K562 (cell line): ENCODE results near the gene TMTC2. TPM values are rescaled to one million over a fixed set of nuclear protein-coding genes. Genes with fewer than 3 reads are reported as not detected.

Experiments
- ATAC-seq: fragments of 200-7000 bp; cut with Tn5 transposase; 3 replicates; pipeline ENCODE4 v1.9.1; 2020; ENCODE audit warnings: moderate library complexity
- BruUV-seq: library from RNA; stranded (reverse); fragments of 400-500 nt; replicated peaks from 2 replicates; lab custom pipeline; 2021; lab: Mats Ljungman, UMichigan
- CTCF ChIA-PET: fragments of 300-600 bp; formaldehyde crosslinking; extraction: SDS; loops from one replicate; lab custom pipeline; 2021; ENCODE audit warnings: low intra/inter-chr PET ratio; lab: Yijun Ruan, JAX
- POLR2A ChIA-PET: fragments of 300-600, 350-650 bp; sonication (Branson Sonifier 250); formaldehyde crosslinking; extraction: SDS; loops from one replicate; lab custom pipeline; 2021; ENCODE audit warnings: antibody characterized with exemption, inconsistent platforms; lab: Yijun Ruan, JAX
- DNase-seq, 4 experiments: peaks; one replicate each; pipeline versions ENCODE4 v3.0.0 to v3.0.0-alpha.2; 2011 to 2018; ENCODE audit warnings: low spot score in 3 of 4, mixed read lengths in 3 of 4; ENCODE audit errors: extremely low read depth in 1 of 4
- FAIRE-seq: peaks from 2 replicates; lab custom pipeline; 2011; peaks lifted over from hg19 to GRCh38; lab: Jason Lieb, UNC
- H2AFZ ChIP-seq: 2 replicates; pipeline ENCODE4 v1.6.0; 2011; ENCODE audit warnings: low read depth, low read length, control low read depth, inconsistent platforms
- H3K27ac ChIP-seq: fragments of 200-600 bp; 3 replicates; pipeline ENCODE4 v1.8.0; 2011; ENCODE audit warnings: low read depth, mild to moderate bottlenecking, control low read depth, inconsistent platforms, low read length, moderate library complexity, mixed read lengths; ENCODE audit errors: extremely low read depth
- H3K27me3 ChIP-seq, 2 experiments: fragments of 300-600 bp in 1 of 2; 2 replicates in 1 of 2; 3 replicates in 1 of 2; pipeline versions ENCODE4 v1.6.0 to v1.8.0; 2011; ENCODE audit warnings: inconsistent platforms in 2 of 2, low read length in 2 of 2, mild to moderate bottlenecking in 1 of 2, mixed read lengths in 1 of 2, moderate library complexity in 1 of 2; ENCODE audit not compliant: control insufficient read depth in 2 of 2, insufficient read depth in 2 of 2
- H3K36me3 ChIP-seq: fragments of 300-600 bp; 3 replicates; pipeline ENCODE4 v1.8.0; 2011; ENCODE audit warnings: mild to moderate bottlenecking, low read length, inconsistent platforms; ENCODE audit not compliant: control insufficient read depth, insufficient read depth
- H3K4me1 ChIP-seq, 2 experiments: fragments of 200-600 bp in 1 of 2; replicated peaks in 1 of 2; 2 replicates in 1 of 2; 3 replicates in 1 of 2; pipeline versions ENCODE4 v1.5.1 to v1.8.0; 2011; ENCODE audit warnings: inconsistent platforms in 2 of 2, low read length in 2 of 2, mild to moderate bottlenecking in 1 of 2, mixed read lengths in 1 of 2, moderate library complexity in 1 of 2; ENCODE audit not compliant: control insufficient read depth in 2 of 2, insufficient read depth in 2 of 2
- H3K4me2 ChIP-seq: 2 replicates; pipeline ENCODE4 v1.6.1; 2011; ENCODE audit warnings: low read length, control low read depth, inconsistent platforms, mixed read lengths; ENCODE audit not compliant: insufficient read depth
- H3K4me3 ChIP-seq: fragments of 200-600 bp; sonication (generic), shearing (Covaris generic); 2 replicates; pipeline ENCODE4 v1.5.1; 2016; ENCODE audit warnings: control low read depth, inconsistent platforms
- H3K79me2 ChIP-seq: fragments of 200-600 bp; 3 replicates; pipeline ENCODE4 v1.8.0; 2011; ENCODE audit warnings: low read length, inconsistent platforms; ENCODE audit not compliant: control insufficient read depth, insufficient read depth
- H3K9ac ChIP-seq, 2 experiments: 2 replicates each; pipeline versions ENCODE4 v1.6.0 to v1.6.1; 2011; ENCODE audit warnings: low read depth in 2 of 2, low read length in 2 of 2, control low read depth in 1 of 2, inconsistent platforms in 1 of 2, mild to moderate bottlenecking in 1 of 2, mixed read lengths in 1 of 2; ENCODE audit not compliant: insufficient read depth in 1 of 2
- H3K9me1 ChIP-seq: one replicate; pipeline ENCODE4 v1.6.0; 2011; ENCODE audit warnings: inconsistent platforms, mild to moderate bottlenecking, low read length, moderate library complexity; ENCODE audit not compliant: control insufficient read depth, insufficient read depth
- H3K9me3 ChIP-seq: replicated peaks from 2 replicates; pipeline ENCODE4 v1.5.1; 2011; ENCODE audit warnings: low read depth, low read length, inconsistent platforms; ENCODE audit not compliant: control insufficient read depth, insufficient read depth
- H4K20me1 ChIP-seq: replicated peaks from 2 replicates; pipeline ENCODE4 v1.6.1; 2011; ENCODE audit warnings: low read length, inconsistent platforms, mixed read lengths; ENCODE audit not compliant: control insufficient read depth, insufficient read depth
- FOXJ3 ChIP-seq: sonication (generic); formaldehyde crosslinking; IDR thresholded peaks from 2 replicates; pipeline ENCODE4 v1.4.0; 2020; ENCODE audit warnings: mild to moderate bottlenecking, missing genetic modification reagents
- ILK ChIP-seq: fragments of 450-650 bp; IDR thresholded peaks from 2 replicates; pipeline ENCODE4 v1.6.1; 2016; ENCODE audit warnings: missing genetic modification characterization, low read depth, mild to moderate bottlenecking, missing compliant biosample characterization, moderate library complexity, borderline replicate concordance
- NFXL1 ChIP-seq: fragments of 450-650 bp; formaldehyde crosslinking; IDR thresholded peaks from 2 replicates; pipeline ENCODE4 v1.4.0; 2021; ENCODE audit warnings: mild to moderate bottlenecking
- PHB ChIP-seq: fragments of 250-450 bp; sonication (Bioruptor Pico); IDR thresholded peaks from 2 replicates; pipeline ENCODE4 v1.5.0; 2021
- PHF8 ChIP-seq: fragments of 200-600 bp; sonication (generic); IDR thresholded peaks from 2 replicates; pipeline ENCODE4 v1.6.1; 2012; ENCODE audit warnings: mixed run types, mild to moderate bottlenecking, inconsistent platforms, low read length, moderate library complexity, borderline replicate concordance
- SMAD4 ChIP-seq: fragments of 250-450 bp; sonication (Bioruptor Pico); conservative IDR thresholded peaks from 2 replicates; pipeline ENCODE4 v1.8.0; 2021; ENCODE audit warnings: inconsistent platforms, mild to moderate bottlenecking, moderate library complexity
- ZC3H8 ChIP-seq: fragments of 450-650 bp; IDR thresholded peaks from 2 replicates; pipeline ENCODE4 v1.6.1; 2017
- ZNF696 ChIP-seq: fragments of 250-450 bp; sonication (Bioruptor Pico); conservative IDR thresholded peaks from 2 replicates; pipeline ENCODE4 v1.4.0; 2020; ENCODE audit warnings: mild to moderate bottlenecking, moderate library complexity
- WGBS: fragments of 100-300 bp; shearing (Covaris generic); methylation state at CpG from one replicate; pipeline ENCODE4 v1.1.6; 2016; ENCODE audit warnings: low coverage, mixed read lengths; ENCODE audit not compliant: insufficient coverage; ENCODE audit errors: missing lambda C conversion rate; 5-methylcytosine and 5-hydroxymethylcytosine counted together
- in situ Hi-C: fragments of 300-500 bp; cut with MboI; formaldehyde crosslinking; loops from 4 replicates; pipeline ENCODE4 v1.15.0; 2018; ENCODE audit warnings: inconsistent platforms, mixed read lengths
- intact Hi-C: fragments of 100-400 bp; cut with micrococcal nuclease; formaldehyde crosslinking; loops from 2 replicates; pipeline ENCODE4 v1.14.2; 2022
- polyA plus RNA-seq, 8 experiments: library from polyadenylated mRNA; depleted of rRNA in 4 of 8; stranded (reverse) in 5 of 8; unstranded in 3 of 8; fragments of >200 nt; fragmentation: Nextera tagmentation in 2 of 8; fragmentation: Illumina TruSeq in 1 of 8; extraction: Ambion mirVana in 2 of 8; extraction: Trizol in 1 of 8; gene quantifications; 2 replicates each; pipeline versions ENCODE4 v1.2.1 to v1.2.3, GENCODE V29; 2011 to 2014; ENCODE audit warnings: inconsistent platforms in 1 of 8, missing spikeins in 1 of 8
- total RNA-seq, 7 experiments: library from RNA; depleted of rRNA in 6 of 7; stranded (reverse); fragments of >200 nt in 6 of 7; fragmentation: Illumina TruSeq in 2 of 7; extraction: Trizol in 2 of 7; gene quantifications; 2 replicates each; pipeline versions ENCODE4 v1.2.1 to v1.2.3, GENCODE V29; 2011 to 2021; ENCODE audit warnings: low replicate concordance in 1 of 7
- TF ChIP-seq, protein P1 (sequence below): IDR thresholded peaks from 2 replicates; pipeline ENCODE4 v1.6.1; 2011; ENCODE audit not compliant: insufficient read length; ENCODE audit errors: extremely low read depth
- TF ChIP-seq, protein P2 (sequence below): fragments of 250-450 bp; sonication (Bioruptor Pico); IDR thresholded peaks from 2 replicates; pipeline ENCODE4 v1.8.0; 2021; ENCODE audit warnings: mild to moderate bottlenecking, moderate library complexity
- TF ChIP-seq, protein P3 (sequence below), 3 experiments: fragments of 200-800 bp in 1 of 3; fragments of 250-450 bp in 1 of 3; fragments of 450-650 bp in 1 of 3; sonication (Bioruptor Pico) in 1 of 3; sonication (Bioruptor generic) in 1 of 3; formaldehyde crosslinking in 1 of 3; IDR thresholded peaks; 2 replicates each; pipeline versions ENCODE4 v1.6.1 to v1.8.0; 2016 to 2022; ENCODE audit warnings: mild to moderate bottlenecking in 2 of 3, missing genetic modification characterization in 2 of 3, missing compliant biosample characterization in 1 of 3, moderate library complexity in 1 of 3

The TMTC2 gene
- total and polyA plus RNA-seq, 9 of the 15 experiments (the other 6 are each of a cell fraction or from before 2014, with no cell fraction given), result 0.29 to 1.1 (median 0.55) TPM

DNA sequence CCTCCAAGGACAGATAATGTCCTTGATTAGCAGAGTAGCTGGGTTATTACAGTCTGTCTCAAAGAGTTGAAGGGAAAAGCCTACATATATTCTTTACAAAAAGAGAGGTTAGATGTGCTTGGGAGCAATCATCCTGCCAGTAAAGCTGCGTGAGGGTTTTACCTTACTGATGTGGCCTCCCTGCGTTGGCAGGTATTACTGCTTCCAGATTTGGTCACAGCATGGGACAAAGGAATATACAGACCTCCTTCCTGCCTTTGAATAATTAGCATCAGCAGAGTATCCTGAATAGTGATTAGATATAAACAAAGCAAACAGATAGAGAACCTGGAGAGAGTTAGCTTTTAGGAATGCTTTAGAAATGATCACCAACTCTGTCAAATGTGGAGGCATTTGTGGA lies 69.6 kb downstream of the TMTC2 start:
- ChIA-PET CTCF (no interaction called here), POLR2A (no interaction called here)
- no peak for TF ChIP-seq PHB
- TF ChIP-seq FOXJ3, result no peak
- TF ChIP-seq, protein P1, sequence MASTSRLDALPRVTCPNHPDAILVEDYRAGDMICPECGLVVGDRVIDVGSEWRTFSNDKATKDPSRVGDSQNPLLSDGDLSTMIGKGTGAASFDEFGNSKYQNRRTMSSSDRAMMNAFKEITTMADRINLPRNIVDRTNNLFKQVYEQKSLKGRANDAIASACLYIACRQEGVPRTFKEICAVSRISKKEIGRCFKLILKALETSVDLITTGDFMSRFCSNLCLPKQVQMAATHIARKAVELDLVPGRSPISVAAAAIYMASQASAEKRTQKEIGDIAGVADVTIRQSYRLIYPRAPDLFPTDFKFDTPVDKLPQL, result no peak
- no peak for TF ChIP-seq ZNF696 (CRISPR knock-in tag)
- no peak for TF ChIP-seq NFXL1 (CRISPR knock-in tag)
- TF ChIP-seq PHF8, result no peak
- TF ChIP-seq ZC3H8, result no peak
- TF ChIP-seq, protein P2, sequence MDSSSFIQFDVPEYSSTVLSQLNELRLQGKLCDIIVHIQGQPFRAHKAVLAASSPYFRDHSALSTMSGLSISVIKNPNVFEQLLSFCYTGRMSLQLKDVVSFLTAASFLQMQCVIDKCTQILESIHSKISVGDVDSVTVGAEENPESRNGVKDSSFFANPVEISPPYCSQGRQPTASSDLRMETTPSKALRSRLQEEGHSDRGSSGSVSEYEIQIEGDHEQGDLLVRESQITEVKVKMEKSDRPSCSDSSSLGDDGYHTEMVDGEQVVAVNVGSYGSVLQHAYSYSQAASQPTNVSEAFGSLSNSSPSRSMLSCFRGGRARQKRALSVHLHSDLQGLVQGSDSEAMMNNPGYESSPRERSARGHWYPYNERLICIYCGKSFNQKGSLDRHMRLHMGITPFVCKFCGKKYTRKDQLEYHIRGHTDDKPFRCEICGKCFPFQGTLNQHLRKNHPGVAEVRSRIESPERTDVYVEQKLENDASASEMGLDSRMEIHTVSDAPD, result no peak
- no peak for TF ChIP-seq ILK (tag)
- TF ChIP-seq, protein P3, sequence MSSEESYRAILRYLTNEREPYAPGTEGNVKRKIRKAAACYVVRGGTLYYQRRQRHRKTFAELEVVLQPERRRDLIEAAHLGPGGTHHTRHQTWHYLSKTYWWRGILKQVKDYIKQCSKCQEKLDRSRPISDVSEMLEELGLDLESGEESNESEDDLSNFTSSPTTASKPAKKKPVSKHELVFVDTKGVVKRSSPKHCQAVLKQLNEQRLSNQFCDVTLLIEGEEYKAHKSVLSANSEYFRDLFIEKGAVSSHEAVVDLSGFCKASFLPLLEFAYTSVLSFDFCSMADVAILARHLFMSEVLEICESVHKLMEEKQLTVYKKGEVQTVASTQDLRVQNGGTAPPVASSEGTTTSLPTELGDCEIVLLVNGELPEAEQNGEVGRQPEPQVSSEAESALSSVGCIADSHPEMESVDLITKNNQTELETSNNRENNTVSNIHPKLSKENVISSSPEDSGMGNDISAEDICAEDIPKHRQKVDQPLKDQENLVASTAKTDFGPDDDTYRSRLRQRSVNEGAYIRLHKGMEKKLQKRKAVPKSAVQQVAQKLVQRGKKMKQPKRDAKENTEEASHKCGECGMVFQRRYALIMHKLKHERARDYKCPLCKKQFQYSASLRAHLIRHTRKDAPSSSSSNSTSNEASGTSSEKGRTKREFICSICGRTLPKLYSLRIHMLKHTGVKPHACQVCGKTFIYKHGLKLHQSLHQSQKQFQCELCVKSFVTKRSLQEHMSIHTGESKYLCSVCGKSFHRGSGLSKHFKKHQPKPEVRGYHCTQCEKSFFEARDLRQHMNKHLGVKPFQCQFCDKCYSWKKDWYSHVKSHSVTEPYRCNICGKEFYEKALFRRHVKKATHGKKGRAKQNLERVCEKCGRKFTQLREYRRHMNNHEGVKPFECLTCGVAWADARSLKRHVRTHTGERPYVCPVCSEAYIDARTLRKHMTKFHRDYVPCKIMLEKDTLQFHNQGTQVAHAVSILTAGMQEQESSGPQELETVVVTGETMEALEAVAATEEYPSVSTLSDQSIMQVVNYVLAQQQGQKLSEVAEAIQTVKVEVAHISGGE (CRISPR knock-in tag; IDR thresholded peaks at IDR 0.05), result no peak
- TF ChIP-seq SMAD4, result no peak
- intact Hi-C loops, result no loop called here
- H3K9ac ChIP-seq, result no peak overlapping the region
- FAIRE-seq, result no peak
- no peak for ATAC-seq
- H3K9me3 ChIP-seq, result no peaks in the 10 kb centered on the region
- no peaks in the 10 kb centered on the region for H4K20me1 ChIP-seq
- H3K36me3 ChIP-seq, result no peaks in the 10 kb centered on the region
- no peak for DNase-seq
- no peak overlapping the region for H3K4me2 ChIP-seq
- no peak overlapping the region for H3K27ac ChIP-seq
- in situ Hi-C loops, result no loop called here
- H3K4me1 ChIP-seq, result no peaks in the 10 kb centered on the region
- no TSS peak for BruUV-seq
- 0% methylated on average over 2 of the region's 2 CpGs for WGBS
- no peak overlapping the region for H3K4me3 ChIP-seq
- H3K9me1 ChIP-seq, result no peaks in the 10 kb centered on the region
- H2AFZ ChIP-seq, result no peak overlapping the region
- H3K79me2 ChIP-seq, result no peaks in the 10 kb centered on the region
- H3K27me3 ChIP-seq, result no peaks in the 10 kb centered on the region
